ENCODE results near the gene ESR1. TPM values are rescaled to one million over a fixed set of nuclear protein-coding genes. Genes with fewer than 3 reads are reported as not detected.
A peak's percentile ranks its signal among the peaks of the same experiment; 100 is the strongest.

Gene ESR1
- total RNA-seq, 2 experiments from 2014 or later = 0.10 TPM; not detected in 1

DNA sequence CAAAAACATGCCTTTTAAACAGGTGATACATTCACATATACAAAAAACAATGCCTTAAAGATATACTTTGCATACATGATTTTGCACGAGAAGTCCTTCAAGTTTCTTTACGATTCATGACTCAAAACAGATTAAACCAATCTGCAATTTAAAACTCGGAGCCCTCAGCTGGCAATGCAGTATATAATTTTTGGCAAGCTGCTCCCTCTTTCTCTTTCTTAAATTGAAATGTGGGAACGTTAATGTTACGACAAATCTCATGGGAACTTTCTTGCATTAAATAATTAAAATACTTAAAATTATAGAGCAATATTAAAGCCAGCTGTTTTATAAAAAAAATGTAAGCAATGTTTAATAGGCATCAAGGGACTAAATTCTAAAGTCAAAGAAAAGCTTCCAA, 334.6 kb downstream of the ESR1 start:
- Mint-ChIP-seq H3K4me1 (ENCODE audit: low read depth) (no peaks in the 10 kb centered on the region), H3K27ac (no peak overlapping the region), H3K4me3 (no peak overlapping the region), H3K27me3 (no peaks in the 10 kb centered on the region), H3K9me3 (no peaks in the 10 kb centered on the region), H3K36me3 (peaks cover 37% of the 10 kb centered on the region)
- ChIA-PET CTCF (no interaction called here), POLR2A (no interaction called here)
- DNase-seq = no peak
- intact Hi-C loops (cut with micrococcal nuclease) = no loop called here

- Mint-ChIP-seq H3K4me3 (no peak overlapping the region), H3K36me3 (peaks cover 38% of the 10 kb centered on the region), H3K4me1 (ENCODE audit: low read depth) (no peaks in the 10 kb centered on the region), H3K27me3 (no peaks in the 10 kb centered on the region), H3K9me3 (no peaks in the 10 kb centered on the region), H3K27ac (no peak overlapping the region)
- intact Hi-C loops (cut with micrococcal nuclease) = no loop called here
- CTCF ChIA-PET = interaction anchor here (1.2 kb wide), 2 partner anchors 19 to 467 kb away, joined by 3 read pairs; no protein-coding TSS in a partner anchor
- POLR2A ChIA-PET = no interaction called here
- DNase-seq = no peak
Observed at GRCh38 chr6:152143359-152143758, 335.9 kb downstream of the ESR1 start.

- Mint-ChIP-seq H3K9me3 (no peaks in the 10 kb centered on the region), H3K27me3 (no peaks in the 10 kb centered on the region), H3K4me3 (no peak overlapping the region), H3K27ac (no peak overlapping the region), H3K4me1 (ENCODE audit: low read depth) (no peaks in the 10 kb centered on the region), H3K36me3 (peaks cover 36% of the 10 kb centered on the region)
- intact Hi-C loops (cut with micrococcal nuclease) = no loop called here
- ChIA-PET POLR2A (no interaction called here), CTCF (no interaction called here)
- DNase-seq = no peak
Observed at GRCh38 chr6:152146385-152146784, 338.9 kb downstream of the ESR1 start.

GRCh38 chr6:152147269-152147668, 339.8 kb downstream of the ESR1 start:
- ChIA-PET POLR2A (no interaction called here), CTCF (interaction anchor here (1.3 kb wide), 1 partner anchor 23 kb away, joined by 3 read pairs; no protein-coding TSS in a partner anchor)
- intact Hi-C loops (cut with micrococcal nuclease) = no loop called here
- H3K36me3 Mint-ChIP-seq = peaks cover 36% of the 10 kb centered on the region
- no peak overlapping the region for H3K27ac Mint-ChIP-seq
- no peak for DNase-seq
- H3K4me1 Mint-ChIP-seq (ENCODE audit: low read depth) = no peaks in the 10 kb centered on the region
- no peak overlapping the region for H3K4me3 Mint-ChIP-seq
- H3K27me3 Mint-ChIP-seq = no peaks in the 10 kb centered on the region
- H3K9me3 Mint-ChIP-seq = no peaks in the 10 kb centered on the region

GRCh38 chr6:152148412-152148811, 340.9 kb downstream of the ESR1 start:
- Mint-ChIP-seq H3K27me3 (no peaks in the 10 kb centered on the region), H3K4me1 (ENCODE audit: low read depth) (no peaks in the 10 kb centered on the region), H3K27ac (no peak overlapping the region), H3K36me3 (peaks cover 37% of the 10 kb centered on the region), H3K9me3 (no peaks in the 10 kb centered on the region), H3K4me3 (no peak overlapping the region)
- no peak for DNase-seq
- intact Hi-C loops (cut with micrococcal nuclease) = no loop called here
- CTCF ChIA-PET = interaction anchor here (1.3 kb wide), 1 partner anchor 24 kb away, joined by 3 read pairs; no protein-coding TSS in a partner anchor
- POLR2A ChIA-PET = no interaction called here

DNA sequence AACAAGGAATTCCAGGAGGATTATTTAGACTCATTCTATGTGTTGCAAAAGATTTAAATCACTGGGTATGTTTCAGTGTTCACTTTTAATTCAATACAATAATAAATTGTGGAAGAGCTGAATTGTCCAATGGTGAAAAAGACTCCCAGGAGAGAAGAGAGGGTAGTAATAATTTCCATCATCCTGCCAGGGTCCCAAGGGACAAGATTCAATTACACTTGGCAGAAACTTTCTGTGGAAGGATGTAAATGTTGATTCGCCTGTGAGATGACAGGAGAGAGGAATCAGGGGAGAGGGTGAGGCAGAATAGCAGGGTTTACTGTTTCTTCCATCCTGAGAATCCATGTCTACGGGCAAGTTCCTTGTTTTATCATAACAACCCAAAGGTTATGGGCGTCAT, 342.7 kb downstream of the ESR1 start:
- intact Hi-C loops (cut with micrococcal nuclease) = no loop called here
- CTCF ChIA-PET = interaction anchor here (1.1 kb wide), 1 partner anchor 60 kb away, joined by 3 read pairs; no protein-coding TSS in a partner anchor
- H3K4me1 Mint-ChIP-seq (ENCODE audit: low read depth) = no peaks in the 10 kb centered on the region
- no peaks in the 10 kb centered on the region for H3K9me3 Mint-ChIP-seq
- H3K4me3 Mint-ChIP-seq = no peak overlapping the region
- DNase-seq = no peak
- H3K27ac Mint-ChIP-seq = no peak overlapping the region
- no peaks in the 10 kb centered on the region for H3K27me3 Mint-ChIP-seq
- H3K36me3 Mint-ChIP-seq = peaks cover 30% of the 10 kb centered on the region
- POLR2A ChIA-PET = no interaction called here

- POLR2A ChIA-PET = no interaction called here
- no peak overlapping the region for H3K4me3 Mint-ChIP-seq
- no peaks in the 10 kb centered on the region for H3K9me3 Mint-ChIP-seq
- CTCF ChIA-PET = interaction anchor here (1.2 kb wide), 1 partner anchor 19 kb away, joined by 3 read pairs; no protein-coding TSS in a partner anchor
- intact Hi-C loops (cut with micrococcal nuclease) = no loop called here
- DNase-seq = no peak
- no peak overlapping the region for H3K27ac Mint-ChIP-seq
- H3K4me1 Mint-ChIP-seq (ENCODE audit: low read depth) = no peaks in the 10 kb centered on the region
- H3K36me3 Mint-ChIP-seq = peaks cover 29% of the 10 kb centered on the region
- H3K27me3 Mint-ChIP-seq = no peaks in the 10 kb centered on the region
Observed at GRCh38 chr6:152151920-152152319, 344.4 kb downstream of the ESR1 start.

- no peak for DNase-seq
- Mint-ChIP-seq H3K36me3 (peaks cover 20% of the 10 kb centered on the region), H3K27ac (no peak overlapping the region), H3K9me3 (no peaks in the 10 kb centered on the region), H3K27me3 (no peaks in the 10 kb centered on the region), H3K4me3 (no peak overlapping the region), H3K4me1 (ENCODE audit: low read depth) (peaks cover 7% of the 10 kb centered on the region)
- ChIA-PET CTCF (no interaction called here), POLR2A (no interaction called here)
- intact Hi-C loops (cut with micrococcal nuclease) = no loop called here
Observed at GRCh38 chr6:152154559-152155356, 347.3 kb downstream of the ESR1 start.

GRCh38 chr6:152155792-152156191, 348.3 kb downstream of the ESR1 start:
- Mint-ChIP-seq H3K27ac (no peak overlapping the region), H3K36me3 (peaks cover 13% of the 10 kb centered on the region), H3K4me1 (ENCODE audit: low read depth) (peaks cover 14% of the 10 kb centered on the region), H3K4me3 (no peak overlapping the region), H3K27me3 (no peaks in the 10 kb centered on the region), H3K9me3 (no peaks in the 10 kb centered on the region)
- ChIA-PET POLR2A (no interaction called here), CTCF (no interaction called here)
- intact Hi-C loops (cut with micrococcal nuclease) = no loop called here
- DNase-seq = no peak

- Mint-ChIP-seq H3K9me3 (no peaks in the 10 kb centered on the region), H3K4me3 (no peak overlapping the region), H3K36me3 (peaks cover 20% of the 10 kb centered on the region), H3K27ac (no peak overlapping the region), H3K4me1 (ENCODE audit: low read depth) (peaks cover 30% of the 10 kb centered on the region), H3K27me3 (no peaks in the 10 kb centered on the region)
- CTCF ChIA-PET = interaction anchor here (1.7 kb wide), 1 partner anchor 11 kb away, joined by 5 read pairs; no protein-coding TSS in a partner anchor
- POLR2A ChIA-PET = interaction anchor here (1.2 to 1.7 kb wide), 4 partner anchors 11 to 456 kb away, joined by 3 to 13 read pairs (median 4); no protein-coding TSS in a partner anchor
- intact Hi-C loops (cut with micrococcal nuclease) = loop anchor here (1.0 kb wide), 2 partner anchors 11 to 25 kb away; no protein-coding TSS in a partner anchor
- DNase-seq = peak; percentile 40
Observed at GRCh38 chr6:152160346-152160745, 352.9 kb downstream of the ESR1 start.

- Mint-ChIP-seq H3K4me1 (ENCODE audit: low read depth) (peaks cover 32% of the 10 kb centered on the region), H3K4me3 (no peak overlapping the region), H3K36me3 (peaks cover 19% of the 10 kb centered on the region), H3K9me3 (no peaks in the 10 kb centered on the region), H3K27me3 (no peaks in the 10 kb centered on the region), H3K27ac (peak overlapping the region; percentile 8)
- POLR2A ChIA-PET = interaction anchor here (1.4 kb wide), 1 partner anchor 9 kb away, joined by 6 read pairs; no protein-coding TSS in a partner anchor
- no peak for DNase-seq
- intact Hi-C loops (cut with micrococcal nuclease) = no loop called here
- CTCF ChIA-PET = interaction anchor here (0.5 to 1.1 kb wide), 2 partner anchors 22 to 140 kb away, joined by 3 read pairs; no protein-coding TSS in a partner anchor
Observed at GRCh38 chr6:152161501-152161900, 354.0 kb downstream of the ESR1 start.

- Mint-ChIP-seq H3K36me3 (peaks cover 24% of the 10 kb centered on the region), H3K27me3 (no peaks in the 10 kb centered on the region), H3K4me3 (no peak overlapping the region), H3K27ac (no peak overlapping the region), H3K4me1 (ENCODE audit: low read depth) (peaks cover 35% of the 10 kb centered on the region), H3K9me3 (no peaks in the 10 kb centered on the region)
- intact Hi-C loops (cut with micrococcal nuclease) = no loop called here
- DNase-seq = no peak
- ChIA-PET CTCF (no interaction called here), POLR2A (no interaction called here)
Observed at GRCh38 chr6:152164957-152165356, 357.5 kb downstream of the ESR1 start.

- no peak for DNase-seq
- Mint-ChIP-seq H3K4me3 (no peak overlapping the region), H3K4me1 (ENCODE audit: low read depth) (peaks cover 39% of the 10 kb centered on the region), H3K9me3 (no peaks in the 10 kb centered on the region), H3K27me3 (no peaks in the 10 kb centered on the region), H3K36me3 (peaks cover 25% of the 10 kb centered on the region), H3K27ac (no peak overlapping the region)
- CTCF ChIA-PET = no interaction called here
- POLR2A ChIA-PET = interaction anchor here (0.7 kb wide), 1 partner anchor 404 kb away, joined by 3 read pairs; no protein-coding TSS in a partner anchor
- intact Hi-C loops (cut with micrococcal nuclease) = no loop called here
Observed at GRCh38 chr6:152166497-152166896, 359.0 kb downstream of the ESR1 start.

All from activated CD4-positive, alpha-beta memory T cell treated with anti-CD3 and anti-CD28 coated beads for 36 hours (primary cell).